AG04450 (cell line): ENCODE data around the gene TOP3B. TPM values are rescaled to one million over a fixed set of nuclear protein-coding genes. Genes with fewer than 3 reads are reported as not detected.

Experiments
- CTCF ChIA-PET: fragments of 300-600, 350-600 bp; formaldehyde crosslinking; extraction: SDS; loops from one replicate; lab custom pipeline; 2022; ENCODE audit warnings: antibody characterized with exemption, inconsistent platforms; lab: Charles Lee
- POLR2A ChIA-PET: fragments of 350-600 bp; formaldehyde crosslinking; extraction: SDS; loops from one replicate; lab custom pipeline; 2021; ENCODE audit warnings: antibody characterized with exemption, inconsistent platforms; lab: Yijun Ruan, JAX
- DNase-seq: peaks from one replicate; pipeline ENCODE4 v3.0.0-alpha.2; 2011; ENCODE audit warnings: low read depth, low spot score
- H3K27ac ChIP-seq: one replicate; pipeline ENCODE4 v1.5.1; 2012; ENCODE audit warnings: low read depth, low read length, control low read depth
- H3K27me3 ChIP-seq: one replicate; pipeline ENCODE4 v1.6.0; 2012; ENCODE audit warnings: low read length; ENCODE audit not compliant: control insufficient read depth, insufficient read depth
- H3K4me3 ChIP-seq: 2 replicates; pipeline ENCODE4 v1.5.1; 2011; ENCODE audit warnings: mild to moderate bottlenecking, low read depth, low read length, control low read depth
- H3K9me3 ChIP-seq: 2 replicates; pipeline ENCODE4 v1.5.1; 2012; ENCODE audit warnings: low read length; ENCODE audit not compliant: control insufficient read depth, insufficient read depth
- CTCF ChIP-seq: IDR thresholded peaks from 2 replicates; pipeline ENCODE4 v1.5.1; 2011; ENCODE audit warnings: low read depth, low read length, control low read depth, inconsistent platforms
- polyA plus RNA-seq: library from polyadenylated mRNA; depleted of rRNA; stranded (reverse); fragments of >200 nt; gene quantifications from 2 replicates; pipeline ENCODE4 v1.2.3, GENCODE V29; 2011

Gene TOP3B
- polyA plus RNA-seq, 1 experiment: 10.3 TPM

DNA sequence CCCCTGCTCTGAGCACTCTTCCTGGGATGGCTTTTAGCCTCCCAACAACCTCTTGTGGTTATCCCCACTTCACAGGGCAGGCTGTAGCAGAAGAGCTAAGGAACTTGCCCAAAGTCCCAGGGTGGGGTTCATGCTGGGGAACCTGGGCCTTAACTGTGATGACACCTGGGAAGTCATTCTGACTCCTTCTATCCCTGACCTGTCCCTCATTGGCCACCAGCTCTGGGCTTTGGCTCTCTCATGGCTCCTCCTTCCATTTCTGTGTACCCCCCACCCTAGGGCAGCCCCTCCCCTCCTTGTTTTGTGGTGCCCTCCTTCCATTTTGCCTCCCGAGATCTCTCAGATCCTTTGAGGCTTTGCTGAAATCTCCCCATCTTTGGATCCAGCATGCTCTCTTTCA is 32.6 kb downstream of the TOP3B start:
- ChIA-PET CTCF (interaction anchor here (0.7 to 1.2 kb wide), 4 partner anchors 11 to 382 kb away, joined by 3 to 4 read pairs (median 4); no protein-coding TSS in a partner anchor), POLR2A (no interaction called here)
- H3K27me3 ChIP-seq: no peaks in the 10 kb centered on the region
- no peak overlapping the region for H3K27ac ChIP-seq
- no peaks in the 10 kb centered on the region for H3K9me3 ChIP-seq
- TF ChIP-seq CTCF: no peak
- no peak for DNase-seq
- H3K4me3 ChIP-seq: no peak overlapping the region

- H3K27ac ChIP-seq: no peak overlapping the region
- POLR2A ChIA-PET: no interaction called here
- no peak overlapping the region for H3K4me3 ChIP-seq
- no peaks in the 10 kb centered on the region for H3K9me3 ChIP-seq
- no peaks in the 10 kb centered on the region for H3K27me3 ChIP-seq
- TF ChIP-seq CTCF: no peak
- CTCF ChIA-PET: interaction anchor here (0.8 to 1.2 kb wide), 2 partner anchors 23 to 381 kb away, joined by 3 read pairs; no protein-coding TSS in a partner anchor
- DNase-seq: no peak
Measured at GRCh38 chr22:21949569-21949918, 33.0 kb downstream of the TOP3B start.

DNA sequence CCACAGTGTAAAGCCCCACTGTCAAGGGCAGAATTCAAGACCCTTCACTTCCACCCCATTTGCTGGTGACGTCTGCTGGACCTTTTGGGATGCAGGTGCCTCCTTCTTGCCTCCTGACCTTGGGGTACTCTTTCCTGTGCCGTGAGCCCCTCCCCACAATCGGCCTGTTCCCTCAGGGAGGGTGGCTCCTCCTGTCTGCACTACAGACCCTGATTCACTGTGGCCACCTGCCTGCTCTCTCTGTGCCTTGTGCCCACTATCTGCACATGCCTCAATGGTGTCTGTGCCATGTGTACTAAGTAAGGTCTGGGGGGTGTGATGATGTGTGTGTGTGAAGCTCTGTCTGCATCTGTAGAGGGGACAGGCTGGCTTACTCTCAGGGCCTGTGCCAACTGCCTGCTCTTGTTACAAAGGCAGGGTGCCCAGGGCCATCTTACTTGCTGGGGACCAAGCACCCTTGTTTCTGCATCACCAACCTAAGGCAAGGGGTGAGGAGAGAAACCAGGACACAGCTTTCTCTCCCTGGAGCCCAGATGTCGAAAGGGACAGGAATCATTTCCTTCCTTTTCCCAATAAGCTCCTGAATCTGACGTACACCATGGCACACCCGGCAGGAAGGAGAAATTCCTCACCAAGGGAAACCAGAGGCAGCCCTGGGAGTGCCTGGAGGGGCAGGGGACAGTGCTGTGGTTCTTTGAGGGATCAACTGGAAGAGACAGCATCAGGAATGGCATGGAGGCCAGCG is 33.6 kb downstream of the TOP3B start:
- Histone ChIP-seq H3K9me3 (no peaks in the 10 kb centered on the region), H3K27ac (peak overlapping the region; percentile 21), H3K27me3 (no peaks in the 10 kb centered on the region), H3K4me3 (no peak overlapping the region)
- CTCF ChIA-PET: interaction anchor here (0.6 to 1.2 kb wide), 3 partner anchors 23 to 381 kb away, joined by 3 to 6 read pairs (median 3); no protein-coding TSS in a partner anchor
- POLR2A ChIA-PET: no interaction called here
- no peak for DNase-seq
- TF ChIP-seq CTCF: no peak

GRCh38 chr22:21948390-21948789 is 34.2 kb downstream of the TOP3B start:
- no peak overlapping the region for H3K4me3 ChIP-seq
- DNase-seq: no peak
- no peaks in the 10 kb centered on the region for H3K27me3 ChIP-seq
- H3K9me3 ChIP-seq: no peaks in the 10 kb centered on the region
- no peak for TF ChIP-seq CTCF
- peak overlapping the region; percentile 21 for H3K27ac ChIP-seq
- ChIA-PET POLR2A (no interaction called here), CTCF (interaction anchor here (1.9 kb wide), 1 partner anchor 24 kb away, joined by 4 read pairs; no protein-coding TSS in a partner anchor)
